HepG2 (cell line): ENCODE results near the gene GRAMD1A. TPM values are rescaled to one million over a fixed set of nuclear protein-coding genes. Genes with fewer than 3 reads are reported as not detected.

ENCODE experiments used
- CREM ChIP-seq, 2 experiments: sonication (generic) in 1 of 2; formaldehyde crosslinking in 1 of 2; IDR thresholded peaks; 2 replicates each; pipeline versions ENCODE4 v1.4.0 to v1.6.1; 2016 to 2020; ENCODE audit warnings: antibody characterized with exemption in 1 of 2, mild to moderate bottlenecking in 1 of 2, missing genetic modification reagents in 1 of 2
- FOXA3 ChIP-seq: IDR thresholded peaks from 2 replicates; pipeline ENCODE4 v1.6.1; 2016; ENCODE audit warnings: missing genetic modification reagents, missing compliant biosample characterization
- MEF2D ChIP-seq: sonication (generic); formaldehyde crosslinking; IDR thresholded peaks from 2 replicates; pipeline ENCODE4 v1.5.1; 2020; ENCODE audit warnings: mild to moderate bottlenecking, missing genetic modification reagents
- NFATC3 ChIP-seq: sonication (generic); formaldehyde crosslinking; IDR thresholded peaks from 2 replicates; pipeline ENCODE4 v1.5.1; 2020; ENCODE audit warnings: mild to moderate bottlenecking, missing genetic modification reagents
- NR2C2 ChIP-seq: sonication (generic); formaldehyde crosslinking; IDR thresholded peaks from 2 replicates; pipeline ENCODE4 v1.4.0; 2020; ENCODE audit warnings: missing genetic modification reagents, mild to moderate bottlenecking, moderate library complexity, borderline replicate concordance
- POLR2AphosphoS5 ChIP-seq: IDR thresholded peaks from 2 replicates; pipeline ENCODE4 v1.6.1; 2012; ENCODE audit warnings: low read depth, low read length
- SETDB1 ChIP-seq: sonication (generic); formaldehyde crosslinking; IDR thresholded peaks from 2 replicates; pipeline ENCODE4 v1.5.1; 2020; ENCODE audit warnings: missing genetic modification reagents, mild to moderate bottlenecking, borderline replicate concordance
- SMARCE1 ChIP-seq: fragments of 450-650 bp; IDR thresholded peaks from 2 replicates; pipeline ENCODE4 v1.6.1; 2017; ENCODE audit warnings: borderline replicate concordance
- ZBTB3 ChIP-seq: sonication (generic); formaldehyde crosslinking; IDR thresholded peaks from 2 replicates; pipeline ENCODE4 v1.4.0; 2020; ENCODE audit warnings: low read depth, mild to moderate bottlenecking, moderate library complexity, missing genetic modification reagents, borderline replicate concordance
- ZFP62 ChIP-seq: sonication (generic); formaldehyde crosslinking; IDR thresholded peaks from 2 replicates; pipeline ENCODE4 v1.4.0; 2020; ENCODE audit warnings: missing genetic modification reagents
- polyA plus RNA-seq, 8 experiments: library from polyadenylated mRNA; depleted of rRNA in 3 of 8; stranded (reverse) in 7 of 8; unstranded in 1 of 8; fragments of >200 nt; fragmentation: Illumina TruSeq in 4 of 8; extraction: Trizol in 4 of 8; gene quantifications; 2 replicates each; pipeline versions ENCODE4 v1.2.1 to v1.2.3, GENCODE V29; 2011 to 2016; ENCODE audit warnings: low read depth in 4 of 8, missing spikeins in 1 of 8, mixed read lengths in 1 of 8; ENCODE audit not compliant: insufficient read depth in 1 of 8
- total RNA-seq, 5 experiments: library from RNA; depleted of rRNA; stranded (reverse); fragments of >200 nt; fragmentation: Illumina TruSeq; extraction: Trizol; gene quantifications; 2 replicates each; pipeline ENCODE4 v1.2.3, GENCODE V29; 2016; ENCODE audit warnings: low read depth in 1 of 5
- TF ChIP-seq, protein P1 (sequence below): sonication (generic); formaldehyde crosslinking; IDR thresholded peaks from 2 replicates; pipeline ENCODE4 v1.9.0; 2021; ENCODE audit warnings: missing genetic modification reagents, borderline replicate concordance
- TF ChIP-seq, protein P2 (sequence below): IDR thresholded peaks from 2 replicates; pipeline ENCODE4 v1.6.1; 2016
- TF ChIP-seq, protein P3 (sequence below): sonication (generic); formaldehyde crosslinking; IDR thresholded peaks from 2 replicates; pipeline ENCODE4 v1.5.0; 2020; ENCODE audit warnings: mild to moderate bottlenecking, missing genetic modification reagents, borderline replicate concordance
- TF ChIP-seq, protein P4 (sequence below), 2 experiments: sonication (generic) in 1 of 2; formaldehyde crosslinking in 1 of 2; IDR thresholded peaks; 2 replicates each; pipeline versions ENCODE4 v1.6.1 to v1.9.0; 2014 to 2022; ENCODE audit warnings: antibody characterized with exemption in 1 of 2, borderline replicate concordance in 1 of 2, inconsistent platforms in 1 of 2, low read depth in 1 of 2, missing genetic modification reagents in 1 of 2

Gene GRAMD1A
- total and polyA plus RNA-seq, 2 of the 13 experiments (the other 11 are each of a cell fraction or from before 2014, with no cell fraction given), result 14.7 to 181 TPM

DNA sequence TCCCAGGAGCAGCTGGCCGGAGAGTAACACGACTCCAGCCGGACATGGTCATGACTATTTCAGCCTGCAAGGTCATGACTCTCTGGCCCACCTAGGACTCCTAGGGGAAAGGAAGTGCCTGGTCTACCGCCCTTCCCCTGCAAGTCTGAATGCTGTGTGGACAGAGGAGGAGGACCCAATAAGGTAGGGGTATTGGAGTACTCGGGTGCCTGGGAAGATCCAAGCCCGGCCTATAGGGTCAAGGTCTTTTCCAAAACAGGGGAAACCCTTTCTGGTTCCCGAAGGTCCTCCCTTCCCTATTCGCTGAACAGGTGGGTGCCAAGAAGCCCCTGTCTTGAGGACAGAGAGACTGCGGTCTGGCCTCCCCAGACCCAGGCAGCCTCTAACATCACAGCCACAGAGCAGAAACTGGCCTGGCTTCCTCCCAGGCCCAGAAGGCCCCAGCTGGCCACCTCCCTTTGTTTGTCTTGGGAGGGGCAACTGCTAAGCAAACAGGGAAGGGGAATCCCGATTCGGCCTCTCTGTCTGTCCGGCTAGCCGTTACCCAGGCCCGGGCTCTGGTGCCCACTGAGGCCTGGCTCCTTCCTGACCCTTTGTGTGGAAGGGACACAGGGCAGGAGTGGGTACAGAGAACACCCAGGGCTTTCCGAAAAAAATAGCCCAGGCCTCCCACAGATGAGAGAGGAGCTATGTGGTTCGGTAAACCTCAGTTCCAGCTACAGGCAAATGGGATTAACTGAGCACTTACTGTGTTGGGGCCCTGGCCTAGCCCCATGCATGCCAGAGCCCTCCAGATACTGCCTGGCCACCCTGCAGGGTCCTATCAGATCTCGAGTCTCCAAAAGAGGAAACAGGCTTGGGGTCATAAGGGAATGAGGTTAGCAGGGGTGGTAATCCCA, 5.2 kb upstream of the GRAMD1A start (continued):
- TF ChIP-seq, protein P1, sequence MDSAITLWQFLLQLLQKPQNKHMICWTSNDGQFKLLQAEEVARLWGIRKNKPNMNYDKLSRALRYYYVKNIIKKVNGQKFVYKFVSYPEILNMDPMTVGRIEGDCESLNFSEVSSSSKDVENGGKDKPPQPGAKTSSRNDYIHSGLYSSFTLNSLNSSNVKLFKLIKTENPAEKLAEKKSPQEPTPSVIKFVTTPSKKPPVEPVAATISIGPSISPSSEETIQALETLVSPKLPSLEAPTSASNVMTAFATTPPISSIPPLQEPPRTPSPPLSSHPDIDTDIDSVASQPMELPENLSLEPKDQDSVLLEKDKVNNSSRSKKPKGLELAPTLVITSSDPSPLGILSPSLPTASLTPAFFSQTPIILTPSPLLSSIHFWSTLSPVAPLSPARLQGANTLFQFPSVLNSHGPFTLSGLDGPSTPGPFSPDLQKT (CRISPR knock-in tag), result no peak
- TF ChIP-seq NR2C2 (CRISPR knock-in tag) (peak; percentile 46; the same call in 1 of the 2 replicates), FOXA3 (CRISPR knock-in tag) (peak; percentile 99), ZFP62 (CRISPR knock-in tag) (no peak), SMARCE1 (no peak), SETDB1 (CRISPR knock-in tag) (no peak), CREM (IDR thresholded peaks at IDR 0.05) (peak; percentile 64; the same call in 1 of the 2 replicates), CREM (CRISPR knock-in tag; IDR thresholded peaks at IDR 0.05) (no peak), MEF2D (CRISPR knock-in tag) (no peak), ZBTB3 (CRISPR knock-in tag) (peak; percentile 89), POLR2AphosphoS5 (peak; percentile 60), NFATC3 (no peak)
- TF ChIP-seq, protein P2, sequence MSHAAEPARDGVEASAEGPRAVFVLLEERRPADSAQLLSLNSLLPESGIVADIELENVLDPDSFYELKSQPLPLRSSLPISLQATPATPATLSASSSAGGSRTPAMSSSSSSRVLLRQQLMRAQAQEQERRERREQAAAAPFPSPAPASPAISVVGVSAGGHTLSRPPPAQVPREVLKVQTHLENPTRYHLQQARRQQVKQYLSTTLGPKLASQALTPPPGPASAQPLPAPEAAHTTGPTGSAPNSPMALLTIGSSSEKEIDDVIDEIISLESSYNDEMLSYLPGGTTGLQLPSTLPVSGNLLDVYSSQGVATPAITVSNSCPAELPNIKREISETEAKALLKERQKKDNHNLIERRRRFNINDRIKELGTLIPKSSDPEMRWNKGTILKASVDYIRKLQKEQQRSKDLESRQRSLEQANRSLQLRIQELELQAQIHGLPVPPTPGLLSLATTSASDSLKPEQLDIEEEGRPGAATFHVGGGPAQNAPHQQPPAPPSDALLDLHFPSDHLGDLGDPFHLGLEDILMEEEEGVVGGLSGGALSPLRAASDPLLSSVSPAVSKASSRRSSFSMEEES (CRISPR knock-in tag), result no peak; the same call in none of the 2 replicates
- TF ChIP-seq, protein P3, sequence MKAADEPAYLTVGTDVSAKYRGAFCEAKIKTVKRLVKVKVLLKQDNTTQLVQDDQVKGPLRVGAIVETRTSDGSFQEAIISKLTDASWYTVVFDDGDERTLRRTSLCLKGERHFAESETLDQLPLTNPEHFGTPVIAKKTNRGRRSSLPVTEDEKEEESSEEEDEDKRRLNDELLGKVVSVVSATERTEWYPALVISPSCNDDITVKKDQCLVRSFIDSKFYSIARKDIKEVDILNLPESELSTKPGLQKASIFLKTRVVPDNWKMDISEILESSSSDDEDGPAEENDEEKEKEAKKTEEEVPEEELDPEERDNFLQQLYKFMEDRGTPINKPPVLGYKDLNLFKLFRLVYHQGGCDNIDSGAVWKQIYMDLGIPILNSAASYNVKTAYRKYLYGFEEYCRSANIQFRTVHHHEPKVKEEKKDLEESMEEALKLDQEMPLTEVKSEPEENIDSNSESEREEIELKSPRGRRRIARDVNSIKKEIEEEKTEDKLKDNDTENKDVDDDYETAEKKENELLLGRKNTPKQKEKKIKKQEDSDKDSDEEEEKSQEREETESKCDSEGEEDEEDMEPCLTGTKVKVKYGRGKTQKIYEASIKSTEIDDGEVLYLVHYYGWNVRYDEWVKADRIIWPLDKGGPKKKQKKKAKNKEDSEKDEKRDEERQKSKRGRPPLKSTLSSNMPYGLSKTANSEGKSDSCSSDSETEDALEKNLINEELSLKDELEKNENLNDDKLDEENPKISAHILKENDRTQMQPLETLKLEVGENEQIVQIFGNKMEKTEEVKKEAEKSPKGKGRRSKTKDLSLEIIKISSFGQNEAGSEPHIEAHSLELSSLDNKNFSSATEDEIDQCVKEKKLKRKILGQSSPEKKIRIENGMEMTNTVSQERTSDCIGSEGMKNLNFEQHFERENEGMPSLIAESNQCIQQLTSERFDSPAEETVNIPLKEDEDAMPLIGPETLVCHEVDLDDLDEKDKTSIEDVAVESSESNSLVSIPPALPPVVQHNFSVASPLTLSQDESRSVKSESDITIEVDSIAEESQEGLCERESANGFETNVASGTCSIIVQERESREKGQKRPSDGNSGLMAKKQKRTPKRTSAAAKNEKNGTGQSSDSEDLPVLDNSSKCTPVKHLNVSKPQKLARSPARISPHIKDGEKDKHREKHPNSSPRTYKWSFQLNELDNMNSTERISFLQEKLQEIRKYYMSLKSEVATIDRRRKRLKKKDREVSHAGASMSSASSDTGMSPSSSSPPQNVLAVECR, result peak; percentile 76; the same call in 1 of the 2 replicates
- TF ChIP-seq, protein P4, sequence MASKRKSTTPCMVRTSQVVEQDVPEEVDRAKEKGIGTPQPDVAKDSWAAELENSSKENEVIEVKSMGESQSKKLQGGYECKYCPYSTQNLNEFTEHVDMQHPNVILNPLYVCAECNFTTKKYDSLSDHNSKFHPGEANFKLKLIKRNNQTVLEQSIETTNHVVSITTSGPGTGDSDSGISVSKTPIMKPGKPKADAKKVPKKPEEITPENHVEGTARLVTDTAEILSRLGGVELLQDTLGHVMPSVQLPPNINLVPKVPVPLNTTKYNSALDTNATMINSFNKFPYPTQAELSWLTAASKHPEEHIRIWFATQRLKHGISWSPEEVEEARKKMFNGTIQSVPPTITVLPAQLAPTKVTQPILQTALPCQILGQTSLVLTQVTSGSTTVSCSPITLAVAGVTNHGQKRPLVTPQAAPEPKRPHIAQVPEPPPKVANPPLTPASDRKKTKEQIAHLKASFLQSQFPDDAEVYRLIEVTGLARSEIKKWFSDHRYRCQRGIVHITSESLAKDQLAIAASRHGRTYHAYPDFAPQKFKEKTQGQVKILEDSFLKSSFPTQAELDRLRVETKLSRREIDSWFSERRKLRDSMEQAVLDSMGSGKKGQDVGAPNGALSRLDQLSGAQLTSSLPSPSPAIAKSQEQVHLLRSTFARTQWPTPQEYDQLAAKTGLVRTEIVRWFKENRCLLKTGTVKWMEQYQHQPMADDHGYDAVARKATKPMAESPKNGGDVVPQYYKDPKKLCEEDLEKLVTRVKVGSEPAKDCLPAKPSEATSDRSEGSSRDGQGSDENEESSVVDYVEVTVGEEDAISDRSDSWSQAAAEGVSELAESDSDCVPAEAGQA (IDR thresholded peaks at IDR 0.05; ENCODE audit: low read depth), result peak; percentile 46; the same call in 1 of the 2 replicates
- TF ChIP-seq, protein P4 (CRISPR knock-in tag; IDR thresholded peaks at IDR 0.05; ENCODE audit: borderline replicate concordance), result no peak; the same call in 1 of the 2 replicates
